ENCODE data around the gene SLC51B.
"Not testable (repeated sequence)": the region's sequence is repeated elsewhere in the genome, so short reads cannot be mapped to it uniquely, and the experiment has no call there.

SLC51B gene

DNA sequence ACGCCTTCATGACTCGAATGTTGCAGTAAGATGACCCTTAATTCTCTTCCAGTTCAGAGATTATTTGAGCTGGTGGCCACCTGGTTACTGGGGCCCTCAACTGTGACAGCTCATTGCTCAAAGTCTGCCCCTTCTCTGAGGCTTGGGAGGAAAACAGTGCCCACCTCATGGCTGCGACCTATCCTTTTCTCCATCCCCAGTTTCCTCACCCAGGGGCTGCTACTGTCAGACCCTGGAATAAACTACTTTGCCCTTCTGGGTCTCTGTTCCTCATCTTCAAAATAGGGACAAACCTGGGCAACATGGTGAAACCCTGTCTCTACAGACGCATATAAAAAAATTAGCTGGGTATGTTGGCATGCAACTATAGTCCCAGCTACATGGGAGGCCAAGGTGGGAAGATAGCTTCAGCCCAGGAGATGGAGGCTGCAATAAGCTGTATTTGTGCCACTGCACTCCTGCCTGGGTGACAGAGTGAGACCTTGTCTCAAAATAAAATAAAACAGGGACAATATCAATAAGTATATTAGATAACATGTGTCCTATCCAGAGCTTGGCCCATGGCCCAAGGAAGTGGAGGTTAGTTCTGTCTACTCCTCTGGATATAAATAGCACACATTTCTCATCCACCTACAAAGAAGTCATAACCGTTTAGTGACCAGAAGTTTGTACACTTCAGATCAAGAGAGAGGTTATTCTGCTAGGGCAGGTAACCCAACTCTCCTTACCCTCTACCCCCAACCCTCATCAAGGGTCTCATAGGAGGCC is 24.8 kb downstream of the SLC51B start:
- TF ChIP-seq CTCF (IDR thresholded peaks at IDR 0.05; ENCODE audit: low read depth, low read length, missing control alignments): no peak
- H3K4me3 ChIP-seq (ENCODE audit: low read depth, low read length): no peak overlapping the region
- no peak for DNase-seq (ENCODE audit: low read depth)

DNA sequence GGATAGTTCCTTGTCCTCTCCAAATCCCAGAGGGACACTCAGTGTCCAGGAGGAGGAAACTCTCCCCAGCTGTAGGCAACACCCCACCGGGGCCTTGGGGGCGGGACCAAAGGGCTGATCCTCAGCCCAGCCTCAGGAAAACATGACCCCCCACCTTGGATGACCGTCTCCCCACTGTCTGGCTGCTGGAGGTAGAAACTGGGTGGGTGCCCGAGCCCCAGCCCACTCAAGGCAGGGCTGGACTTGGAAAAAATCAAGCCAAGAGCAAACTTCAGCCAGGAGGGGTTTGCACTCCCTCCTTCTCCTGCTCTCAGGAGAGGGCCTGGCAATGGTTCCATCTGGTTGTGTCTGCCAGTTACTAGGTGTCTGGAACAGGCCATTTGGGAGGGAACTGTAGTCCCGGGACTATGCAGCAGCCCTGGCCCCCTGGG is 26.2 kb downstream of the SLC51B start:
- no peak for TF ChIP-seq CTCF (IDR thresholded peaks at IDR 0.05; ENCODE audit: low read depth, low read length, missing control alignments)
- H3K4me3 ChIP-seq (ENCODE audit: low read depth, low read length): no peak overlapping the region
- no peak for DNase-seq (ENCODE audit: low read depth)

DNA sequence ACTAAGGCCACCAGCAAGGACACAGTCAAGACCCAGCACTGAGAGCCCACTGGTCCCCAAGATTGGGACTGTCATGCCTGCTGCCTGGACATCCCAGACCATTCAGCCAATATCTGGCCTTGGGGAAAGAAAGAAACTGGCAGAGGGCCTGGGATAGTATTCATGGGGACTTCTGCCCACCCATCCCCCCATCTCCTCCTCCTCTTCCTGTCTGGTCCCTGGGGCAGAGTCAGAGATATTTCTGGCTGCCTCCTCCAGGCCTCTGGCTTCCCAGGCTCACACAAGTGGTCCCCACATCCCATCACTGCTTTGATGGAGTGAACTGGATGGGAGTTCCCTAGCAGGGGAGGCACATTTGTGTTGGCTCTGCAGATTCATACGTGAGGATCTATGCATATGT is 26.8 kb downstream of the SLC51B start:
- no peak for TF ChIP-seq CTCF (IDR thresholded peaks at IDR 0.05; ENCODE audit: low read depth, low read length, missing control alignments)
- DNase-seq (ENCODE audit: low read depth): no peak

GRCh38 chr15:65072617-65073016 is 27.4 kb downstream of the SLC51B start:
- H3K4me3 ChIP-seq (ENCODE audit: low read depth, low read length): no peak overlapping the region
- TF ChIP-seq CTCF (IDR thresholded peaks at IDR 0.05; ENCODE audit: low read depth, low read length, missing control alignments): no peak
- no peak for DNase-seq (ENCODE audit: low read depth)

More for the DNA sequence above, 26.8 kb downstream of the SLC51B start:
- no peak overlapping the region for H3K4me3 ChIP-seq (ENCODE audit: low read depth, low read length)

DNA sequence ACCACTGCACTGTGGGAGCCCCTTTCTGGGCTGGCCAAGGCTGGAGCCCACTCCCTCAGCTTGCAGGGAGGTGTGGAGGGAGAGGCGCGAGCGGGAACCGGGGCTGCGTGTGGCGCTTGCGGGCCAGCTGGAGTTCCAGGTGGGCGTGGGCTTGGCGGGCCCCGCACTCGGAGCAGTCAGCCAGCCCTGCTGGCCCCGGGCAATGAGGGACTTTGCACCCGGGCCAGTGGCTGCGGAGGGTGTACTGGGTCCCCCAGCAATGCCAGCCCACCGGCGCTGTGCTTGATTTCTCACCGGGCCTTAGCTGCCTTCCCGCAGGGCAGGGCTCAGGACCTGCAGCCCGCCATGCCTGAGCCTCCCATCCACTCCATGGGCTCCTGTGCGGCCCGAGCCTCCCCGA is 29.8 kb downstream of the SLC51B start:
- not testable (repeated sequence) for DNase-seq (ENCODE audit: low read depth); H3K4me3 ChIP-seq (ENCODE audit: low read depth, low read length)

DNA sequence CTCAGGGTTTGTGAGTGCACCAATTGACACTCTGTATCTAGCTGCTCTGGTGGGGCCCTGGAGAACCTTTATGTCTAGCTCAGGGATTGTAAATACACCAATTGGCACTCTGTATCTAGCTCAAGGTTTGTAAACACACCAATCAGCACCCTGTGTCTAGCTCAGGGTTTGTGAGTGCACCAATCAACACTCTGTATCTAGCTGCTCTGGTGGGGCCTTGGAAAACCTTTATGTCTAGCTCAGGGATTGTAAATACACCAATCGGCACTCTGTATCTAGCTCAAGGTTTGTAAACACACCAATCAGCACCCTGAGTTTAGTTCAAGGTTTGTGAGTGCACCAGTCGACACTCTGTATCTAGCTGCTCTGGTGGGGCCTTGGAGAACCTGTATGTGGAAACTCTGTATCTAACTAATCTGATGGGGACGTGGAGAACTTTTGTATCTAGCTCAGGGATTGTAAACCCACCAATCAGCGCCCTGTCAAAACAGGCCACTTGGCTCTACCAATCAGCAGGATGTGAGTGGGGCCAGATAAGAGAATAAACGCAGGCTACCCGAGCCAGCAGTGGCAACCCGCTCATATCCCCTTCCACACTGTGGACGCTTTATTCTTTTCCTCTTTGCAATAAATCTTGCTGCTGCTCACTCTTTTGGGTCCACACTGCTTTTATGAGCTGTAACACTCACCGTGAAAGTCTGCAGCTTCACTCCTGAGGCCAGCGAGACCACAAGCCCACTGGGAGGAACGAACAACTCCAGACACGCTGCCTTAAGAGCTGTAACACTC is 30.6 kb downstream of the SLC51B start:
- DNase-seq (ENCODE audit: low read depth); H3K4me3 ChIP-seq (ENCODE audit: low read depth, low read length): not testable (repeated sequence)

DNA sequence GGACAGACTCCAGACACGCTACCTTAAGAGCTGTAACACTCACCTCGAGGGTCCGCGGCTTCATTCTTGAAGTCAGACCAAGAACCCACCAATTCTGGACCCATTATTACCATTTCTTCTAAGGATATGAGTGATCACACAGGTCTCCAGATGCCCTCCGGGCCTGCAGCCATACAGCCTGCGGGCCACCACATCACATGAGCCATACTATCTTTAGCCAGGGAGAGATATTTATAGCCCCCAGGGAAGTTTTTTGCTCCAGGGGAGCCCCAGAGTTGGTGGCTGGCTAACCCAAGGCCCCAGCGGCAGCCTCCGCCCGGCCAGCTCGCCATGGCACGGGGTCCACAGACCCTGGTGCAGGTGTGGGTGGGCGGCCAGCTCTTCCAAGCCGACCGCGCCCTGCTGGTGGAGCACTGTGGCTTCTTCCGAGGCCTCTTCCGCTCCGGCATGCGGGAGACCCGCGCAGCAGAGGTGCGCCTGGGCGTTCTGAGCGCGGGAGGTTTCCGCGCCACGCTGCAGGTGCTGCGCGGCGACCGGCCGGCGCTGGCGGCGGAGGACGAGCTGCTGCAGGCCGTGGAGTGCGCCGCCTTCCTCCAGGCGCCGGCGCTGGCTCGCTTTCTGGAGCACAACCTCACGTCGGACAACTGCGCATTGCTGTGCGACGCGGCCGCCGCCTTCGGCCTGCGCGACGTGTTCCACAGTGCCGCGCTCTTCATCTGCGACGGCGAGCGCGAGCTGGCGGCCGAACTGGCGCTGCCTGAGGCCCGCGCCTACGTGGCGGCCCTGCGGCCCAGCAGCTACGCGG is 31.5 kb downstream of the SLC51B start, which contains the start of gene KBTBD13:
TSS of gene KBTBD13 (plus strand) at position 261 of the 805 bp plus-strand sequence. CDS start at position 331, 70 bp downstream.
- H3K4me3 ChIP-seq (ENCODE audit: low read depth, low read length): no peak within 1 kb of the TSS
- no peak for DNase-seq (ENCODE audit: low read depth)
- no peak for TF ChIP-seq CTCF (IDR thresholded peaks at IDR 0.05; ENCODE audit: low read depth, low read length, missing control alignments)

Data from GM12864 (cell line).